Posterior vena cava (tissue), 2 donors: ENCODE data around the gene NDUFB4. TPM values are rescaled to one million over a fixed set of nuclear protein-coding genes. Genes with fewer than 3 reads are reported as not detected.
A peak's percentile ranks its signal among the peaks of the same experiment; 100 is the strongest.
"Not testable (repeated sequence)": the region's sequence is repeated elsewhere in the genome, so short reads cannot be mapped to it uniquely, and the experiment has no call there.

ENCODE experiments used
- DNase-seq: peaks from one replicate; pipeline ENCODE4 v3.0.0-alpha.2; 2020; ENCODE audit warnings: low spot score
- intact Hi-C, 2 donors: fragments of 100-400 bp; cut with DNase I; formaldehyde crosslinking; loops; one replicate each; pipeline versions ENCODE4 v1.14.1 to v1.14.2; 2022 to 2023
- total RNA-seq, 2 donors: library from RNA; stranded (reverse); fragmentation: NEBNext Ultra II Directional; extraction: Animal tissue kit (Norgen Biotek cat#: 25700); gene quantifications; one replicate each; pipeline ENCODE4 v1.2.1, GENCODE V29; 2021
- donor health status: DM: yes; HTN: yes; CAD: no.
- donor health status: DM: yes; HTN: yes; CAD: no.

NDUFB4 gene
- total RNA-seq, 2 donors from 2014 or later = 94.9 to 101 TPM

DNA sequence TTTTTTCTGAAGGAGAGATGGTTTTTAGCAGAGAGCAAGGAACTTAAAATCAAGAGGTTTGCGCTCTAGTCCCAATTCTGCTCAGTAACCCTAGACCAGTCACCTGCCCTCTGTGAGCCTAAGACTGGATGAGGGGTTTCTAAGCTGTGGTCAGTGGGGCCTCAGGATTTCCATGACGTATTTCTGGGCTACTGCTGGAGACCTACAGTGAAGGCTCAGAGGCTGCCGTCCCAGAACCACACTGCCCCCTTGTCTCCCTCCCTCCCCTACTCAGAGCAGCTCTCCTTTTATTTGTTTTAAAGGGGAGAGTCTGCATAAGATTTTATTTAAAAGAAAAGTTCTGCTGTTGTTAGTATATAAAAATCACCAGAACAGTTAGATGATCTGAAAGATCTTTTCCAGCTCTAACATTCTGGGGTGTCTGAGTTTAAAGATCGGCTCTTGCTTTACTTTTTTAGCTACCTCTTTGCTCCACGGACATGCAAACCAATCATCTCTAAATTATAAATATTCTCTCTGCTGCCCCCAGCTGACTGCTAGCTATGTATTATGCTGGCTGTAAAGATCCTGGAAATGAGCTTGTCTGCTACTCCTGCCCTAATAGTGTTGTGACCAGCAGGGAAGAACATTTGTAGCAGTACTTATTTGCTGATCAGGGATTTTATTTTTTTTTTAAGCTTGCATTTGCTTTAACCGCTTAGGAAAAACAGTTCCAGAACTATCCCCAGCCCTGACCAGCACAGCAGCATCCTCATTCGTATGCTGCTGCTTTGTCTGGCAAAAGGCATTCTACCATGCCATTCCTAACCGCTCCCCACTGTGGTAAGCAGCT lies 28.6 kb upstream of the NDUFB4 start:
- intact Hi-C loops = loop anchor here (10.0 kb wide), 1 partner anchor 227 kb away; no protein-coding TSS in a partner anchor
- no peak for DNase-seq

DNA sequence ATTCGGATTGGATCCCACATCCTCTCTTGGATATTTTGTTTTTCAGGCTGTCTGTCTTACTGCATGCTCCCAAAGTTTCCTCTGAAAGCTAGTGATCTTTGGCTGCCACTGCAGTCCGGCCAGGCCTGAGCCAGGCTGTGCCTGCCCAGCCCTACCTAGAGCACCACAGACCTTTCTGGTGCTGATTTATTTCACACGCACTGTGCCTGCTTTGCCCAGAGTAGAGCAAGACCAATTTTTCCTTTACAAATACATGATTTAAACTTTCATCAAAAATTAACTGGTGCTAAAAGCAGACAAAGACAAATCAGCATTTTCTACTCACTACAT lies 28.0 kb upstream of the NDUFB4 start:
- intact Hi-C loops = loop anchor here (10.0 kb wide), 1 partner anchor 227 kb away; no protein-coding TSS in a partner anchor
- DNase-seq = no peak

DNA sequence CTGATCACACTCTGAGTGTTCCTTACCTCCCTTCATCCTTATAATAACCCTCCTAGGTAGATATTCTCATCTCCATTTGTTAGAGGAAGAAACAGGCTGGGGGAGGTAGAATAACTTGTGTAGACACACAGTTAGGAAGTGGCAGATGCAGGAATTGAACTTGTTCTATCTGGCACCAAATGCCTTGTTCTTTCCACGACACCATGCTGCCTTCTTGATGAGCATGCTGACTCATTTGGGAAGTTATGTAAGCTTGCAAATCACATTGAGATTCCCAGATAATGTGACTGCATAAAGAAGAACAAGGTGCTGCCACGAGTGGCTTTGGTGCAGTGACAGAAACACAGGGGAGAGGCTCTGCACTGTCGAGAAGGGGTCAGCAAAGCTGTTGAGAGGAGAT lies 27.5 kb upstream of the NDUFB4 start:
- no peak for DNase-seq
- intact Hi-C loops = loop anchor here (10.0 kb wide), 1 partner anchor 226 kb away; no protein-coding TSS in a partner anchor

DNA sequence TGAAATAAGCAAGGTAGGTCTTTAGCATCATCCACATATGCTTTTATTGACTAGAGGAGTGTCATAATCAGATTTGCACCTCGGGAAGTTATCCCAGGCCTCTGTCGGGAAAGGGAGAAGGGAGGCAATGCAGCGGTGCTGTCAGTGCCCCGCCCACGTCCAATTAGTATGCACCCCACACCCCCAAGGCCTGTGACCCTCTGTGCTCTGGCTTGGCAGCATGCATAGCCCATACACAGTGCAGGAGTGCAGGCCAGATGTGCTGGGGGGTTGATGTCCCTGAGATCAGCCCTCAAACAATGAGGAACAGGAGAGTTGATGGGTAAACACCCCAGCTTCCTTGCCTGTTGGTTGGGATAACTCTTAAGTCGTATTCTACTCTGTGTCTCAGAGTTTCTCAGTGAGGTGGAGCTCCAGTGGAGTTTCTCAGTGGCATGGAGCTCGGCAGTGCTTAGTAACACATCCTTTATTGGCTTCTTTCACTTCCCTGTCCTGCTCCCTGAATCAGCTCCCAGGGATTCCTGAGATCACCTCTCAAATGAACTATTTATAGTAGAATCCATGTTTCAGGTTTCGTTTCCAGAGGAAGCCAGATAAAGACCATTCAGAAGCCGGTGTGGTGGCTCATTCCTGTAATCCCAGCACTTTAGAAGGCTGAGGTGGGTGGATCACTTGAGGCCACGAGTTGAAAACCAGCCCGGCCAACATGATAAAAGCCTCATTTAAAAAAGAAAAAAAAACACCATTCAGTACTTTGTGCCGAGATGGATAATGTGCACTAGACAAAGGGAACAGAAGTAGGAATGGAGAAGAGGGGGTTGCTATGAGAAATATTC lies 26.7 kb upstream of the NDUFB4 start:
- intact Hi-C loops = loop anchor here (10.0 kb wide), 1 partner anchor 225 kb away; no protein-coding TSS in a partner anchor
- no peak for DNase-seq

DNA sequence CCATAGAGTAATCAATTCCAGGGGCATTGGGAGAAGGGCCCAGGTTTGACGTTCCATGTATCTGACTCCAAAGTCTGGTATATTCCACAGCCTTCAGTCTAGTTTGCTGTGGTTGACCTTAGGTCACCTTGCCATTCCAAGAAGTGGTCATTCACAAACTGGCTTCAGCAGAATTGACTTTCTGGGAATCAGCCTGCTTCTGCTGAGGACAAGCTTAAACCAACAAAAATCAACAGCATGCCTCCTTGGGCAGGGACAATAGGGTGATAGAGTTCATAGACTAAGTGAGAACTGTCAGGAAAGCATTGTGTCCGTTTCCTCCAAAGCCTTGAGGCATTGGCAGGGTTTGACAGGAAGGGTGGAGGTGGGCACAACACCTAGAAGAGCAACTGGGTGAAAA lies 24.1 kb upstream of the NDUFB4 start:
- DNase-seq = no peak
- intact Hi-C loops = no loop called here

DNA sequence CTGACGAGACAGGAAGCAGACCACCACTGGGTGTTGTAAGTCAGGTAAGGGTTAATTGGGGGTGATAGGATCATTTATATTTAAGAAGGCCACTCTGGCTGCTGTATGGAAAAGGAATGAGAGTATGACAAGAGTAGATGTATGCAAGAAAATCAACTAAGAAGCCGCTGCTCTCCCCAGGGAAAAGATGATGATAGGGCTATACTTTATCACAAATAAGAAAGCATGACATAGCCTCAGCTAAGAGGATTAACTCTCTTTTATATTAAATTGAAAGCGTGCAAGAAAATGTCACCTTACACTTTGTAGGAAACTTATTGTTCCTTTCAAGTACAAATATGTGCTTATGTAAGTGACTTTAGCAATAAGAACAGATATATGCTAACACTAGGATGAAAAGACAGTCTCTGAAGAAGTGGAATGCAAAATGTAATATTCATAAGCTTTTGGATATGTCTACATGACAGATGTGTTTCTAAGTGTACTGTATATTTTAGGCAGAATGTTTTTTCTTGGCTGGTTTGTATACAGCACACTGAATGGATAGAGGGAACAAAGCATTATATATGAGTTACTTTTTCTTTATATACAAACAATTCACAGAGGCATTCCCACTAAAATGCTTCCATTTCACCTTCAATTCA lies 8.7 kb upstream of the NDUFB4 start:
- intact Hi-C loops = no loop called here
- no peak for DNase-seq

DNA sequence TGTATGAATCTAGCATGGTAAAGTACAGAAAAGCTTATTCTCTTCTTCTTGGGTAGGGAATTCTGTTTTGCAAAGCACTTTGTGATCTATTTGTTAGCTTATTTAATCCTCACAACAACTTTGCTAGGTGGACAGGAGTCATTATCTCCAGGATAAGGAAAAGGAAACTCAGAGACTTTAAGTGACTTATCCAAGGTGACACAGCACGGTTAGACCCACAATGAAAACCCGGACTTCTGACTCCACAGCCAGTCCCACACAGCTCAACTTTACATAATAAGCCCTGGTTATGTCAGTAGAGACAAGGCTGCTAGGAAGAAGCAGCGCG lies 384 bp upstream of the NDUFB4 start:
- intact Hi-C loops = no loop called here
- DNase-seq = no peak

DNA sequence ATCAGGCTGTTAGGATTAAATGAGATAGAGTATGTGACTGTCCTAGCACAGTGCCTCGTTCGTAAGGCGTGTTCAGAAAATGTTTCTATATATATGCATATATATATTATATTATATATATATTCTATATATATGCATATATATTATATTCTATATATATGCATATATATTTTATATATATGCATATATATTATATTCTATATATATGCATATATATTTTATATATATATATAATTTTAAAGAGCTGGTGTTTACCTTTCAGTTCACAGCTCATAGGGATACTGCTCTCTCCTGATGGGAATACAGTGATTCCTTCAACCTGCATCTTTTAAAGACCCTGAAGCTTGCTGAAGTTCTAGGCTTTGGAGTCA lies 702 bp downstream of the NDUFB4 start:
- intact Hi-C loops = no loop called here
- no peak for DNase-seq

DNA sequence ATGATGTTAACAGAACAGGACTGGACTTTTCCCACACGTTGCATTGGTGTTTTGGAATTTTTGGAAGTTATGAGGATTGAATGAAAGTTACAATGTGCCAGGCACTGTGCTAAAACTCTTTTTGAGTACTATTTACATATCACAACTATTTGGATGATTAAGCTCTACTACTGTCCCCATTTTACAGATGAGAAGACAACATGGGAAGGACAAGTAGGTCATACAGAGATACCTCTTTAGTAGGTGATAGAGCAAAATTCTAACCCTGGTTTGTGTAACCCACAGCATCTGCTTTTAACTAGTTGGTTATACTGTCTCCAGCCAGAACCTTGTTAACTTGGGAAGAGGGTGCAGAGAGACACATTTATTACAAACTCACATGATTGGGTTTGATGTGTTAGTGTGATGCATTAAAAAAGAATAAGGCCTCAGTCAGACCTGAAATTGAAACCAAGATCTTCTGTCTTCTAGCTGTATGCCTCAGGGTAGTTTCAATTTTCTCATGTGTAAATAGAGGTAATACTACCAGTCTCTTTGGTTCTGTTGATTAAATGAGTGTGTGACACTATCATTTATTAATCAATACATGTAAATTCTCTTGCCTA lies 1.4 kb downstream of the NDUFB4 start:
- intact Hi-C loops = no loop called here

DNA sequence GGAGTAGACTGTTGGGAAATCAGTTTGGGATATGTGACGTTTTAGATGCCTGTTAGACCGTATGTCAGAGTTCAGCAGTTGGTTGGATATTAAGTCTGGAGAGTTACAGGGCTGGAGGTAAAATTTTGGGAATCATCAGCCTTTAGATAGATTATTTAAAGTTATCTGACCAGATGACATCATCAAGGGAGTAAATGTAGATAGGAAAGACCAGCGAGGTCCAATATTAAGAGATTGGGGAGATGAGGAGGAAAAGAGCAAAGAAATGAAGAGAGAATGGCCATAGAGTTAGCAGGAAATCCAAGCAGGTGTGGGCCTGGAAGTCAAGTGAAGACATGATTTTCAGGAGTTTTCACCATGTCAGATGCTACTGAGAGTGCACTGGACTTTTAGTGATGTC lies 3.1 kb downstream of the NDUFB4 start:
- DNase-seq = no peak
- intact Hi-C loops = no loop called here

More for the DNA sequence above, 1.4 kb downstream of the NDUFB4 start:
- DNase-seq = no peak

DNA sequence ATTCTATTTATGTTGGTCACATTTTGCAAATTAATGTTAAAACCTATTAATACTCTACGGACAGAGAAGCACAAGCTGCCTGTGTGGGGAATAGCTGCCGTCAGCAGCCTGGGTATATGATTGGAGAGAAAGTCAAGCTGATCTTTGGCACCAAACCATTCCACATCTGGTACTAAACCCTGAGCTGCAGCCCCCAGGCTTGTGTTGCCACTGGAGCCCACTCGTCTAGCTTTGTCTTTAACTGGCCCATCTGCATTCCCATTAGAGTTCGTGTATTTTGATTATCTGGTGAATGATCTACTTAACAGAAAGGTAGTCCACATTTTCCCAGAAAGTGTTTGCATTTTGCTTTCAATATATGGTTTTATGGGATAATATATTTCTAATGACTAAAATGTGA lies 5.4 kb downstream of the NDUFB4 start:
- no peak for DNase-seq
- intact Hi-C loops = no loop called here

DNA sequence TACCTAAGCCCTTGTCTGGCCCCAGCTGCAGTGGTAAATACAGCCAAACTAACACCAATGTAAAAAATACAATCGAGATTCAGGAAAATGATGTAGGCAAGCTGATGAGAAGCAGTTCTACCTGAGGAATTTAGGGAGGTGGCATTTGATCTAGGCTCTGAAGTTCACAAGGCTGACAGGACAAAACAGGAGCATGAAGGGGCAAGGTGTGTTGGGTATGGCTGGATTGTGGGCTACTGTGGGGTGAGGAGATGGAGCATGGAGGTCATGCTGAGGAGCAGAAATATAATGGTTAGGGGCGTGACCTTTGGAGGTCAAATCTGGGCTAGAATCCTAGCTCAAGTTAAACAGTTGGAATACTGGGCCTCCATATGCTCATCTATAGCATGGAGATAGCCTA lies 6.5 kb downstream of the NDUFB4 start:
- intact Hi-C loops = no loop called here

DNA sequence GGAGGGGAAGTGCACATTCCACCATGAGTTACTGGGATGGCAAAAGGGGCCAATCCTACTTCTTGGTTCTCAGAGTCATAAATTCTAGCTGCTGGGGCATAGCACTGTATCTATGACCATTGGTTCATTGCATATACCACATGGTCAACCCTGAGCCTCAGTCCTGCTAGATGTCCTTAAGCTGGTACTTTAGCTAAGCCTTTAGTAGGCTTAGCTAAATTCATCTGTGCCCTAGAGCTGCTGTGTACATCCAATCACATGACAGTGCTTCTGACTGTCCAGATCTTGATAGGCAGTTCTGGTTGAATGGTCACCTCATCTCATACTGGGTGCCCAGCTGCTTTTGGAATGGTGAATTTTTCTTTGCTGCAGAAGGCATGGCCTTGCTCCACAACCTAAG lies 8.2 kb downstream of the NDUFB4 start:
- intact Hi-C loops = no loop called here
- DNase-seq = no peak

More for the DNA sequence above, 6.5 kb downstream of the NDUFB4 start:
- no peak for DNase-seq

DNA sequence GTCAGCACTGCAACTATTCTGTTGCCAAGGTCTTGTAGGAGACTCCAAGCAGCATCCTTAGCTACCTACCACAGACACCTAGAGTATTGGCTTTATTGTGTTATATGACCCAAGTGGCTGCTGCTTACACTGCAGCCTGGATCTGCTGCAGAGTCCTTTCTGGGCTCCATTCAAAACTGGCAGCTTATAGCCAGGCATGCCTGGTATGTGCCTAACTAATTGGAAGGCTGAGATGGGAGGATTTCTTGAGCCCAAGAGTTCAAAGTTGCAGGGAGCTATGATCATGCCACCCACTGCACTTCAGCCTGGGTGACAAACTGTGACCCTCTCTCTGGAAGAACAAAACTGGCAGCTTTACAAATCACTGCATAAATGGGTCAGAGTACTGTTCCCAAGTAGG lies 8.6 kb downstream of the NDUFB4 start:
- no peak for DNase-seq
- intact Hi-C loops = no loop called here

DNA sequence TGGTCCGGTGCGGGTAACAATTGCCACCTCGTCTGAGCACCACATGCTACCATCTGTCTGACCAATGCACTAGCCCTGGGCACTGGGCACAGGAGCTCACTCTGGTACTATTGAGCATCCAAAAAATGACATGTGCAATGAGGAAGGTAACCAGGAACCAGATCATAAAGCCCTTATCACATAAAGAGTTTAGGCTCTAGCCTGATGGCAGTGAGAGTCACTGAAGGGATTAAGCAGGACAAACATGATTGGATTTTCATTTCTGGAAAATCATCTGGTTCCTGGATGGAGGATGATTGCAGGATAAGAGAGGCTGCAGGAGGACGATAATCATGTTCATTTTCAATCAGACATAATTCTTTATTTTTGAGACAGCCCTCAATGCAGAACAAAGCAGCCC lies 12.4 kb downstream of the NDUFB4 start:
- intact Hi-C loops = no loop called here
- no peak for DNase-seq

DNA sequence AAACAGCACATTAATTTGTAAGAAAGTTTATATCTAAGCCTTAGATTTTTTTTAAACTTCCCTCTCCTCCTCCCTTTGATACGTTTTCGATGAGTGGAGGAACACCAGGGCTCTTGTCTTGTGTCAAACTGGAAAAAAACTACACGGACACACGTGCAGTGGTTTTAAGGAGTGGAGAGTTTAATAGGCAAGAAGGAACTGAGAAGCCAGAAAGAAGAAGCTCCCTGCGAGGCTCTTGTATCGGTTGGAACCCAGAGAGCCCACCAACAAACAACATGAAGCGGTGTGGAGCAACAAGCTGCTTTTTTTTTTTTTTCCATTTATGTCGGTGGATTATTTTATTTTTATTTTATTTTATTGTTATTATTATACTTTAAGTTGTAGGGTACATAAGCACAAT lies 18.6 kb downstream of the NDUFB4 start:
- intact Hi-C loops = no loop called here
- DNase-seq = no peak

DNA sequence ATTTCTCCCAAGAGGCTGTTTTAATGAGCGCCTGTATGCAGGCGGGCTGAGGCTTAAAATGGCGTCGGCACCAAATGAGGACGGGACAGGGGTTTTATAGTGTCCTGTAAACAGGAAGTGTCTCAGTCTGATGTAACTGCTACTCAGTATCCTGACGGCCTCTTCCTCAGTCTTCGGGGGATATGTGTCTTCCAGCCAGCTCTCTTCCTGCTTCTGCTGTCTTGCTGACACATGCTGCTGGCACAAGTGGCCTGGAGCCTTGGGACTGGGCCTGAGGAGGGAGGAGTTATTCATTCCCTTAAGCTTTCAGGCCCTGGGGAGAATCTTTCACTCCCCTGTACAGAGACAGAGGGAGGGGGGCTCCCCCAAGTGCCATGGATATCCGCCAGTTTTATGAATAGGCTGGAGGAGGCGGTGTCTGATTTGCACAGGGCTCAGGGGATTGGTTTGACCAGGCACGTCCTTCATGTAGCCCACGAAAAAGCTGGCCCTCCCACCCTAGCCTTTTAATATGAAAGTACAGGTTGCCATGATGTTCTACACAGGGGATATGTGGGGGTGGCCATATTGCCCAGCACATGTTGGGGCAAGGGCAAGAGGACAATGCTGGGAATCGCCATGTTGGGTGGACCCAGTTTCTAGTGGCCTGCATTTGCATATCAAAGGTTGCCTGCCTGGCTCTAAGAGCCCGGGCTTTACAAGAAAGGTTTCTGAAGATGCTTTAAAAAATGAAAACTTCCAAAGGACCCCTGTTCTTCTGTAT lies 19.9 kb downstream of the NDUFB4 start:
- intact Hi-C loops = no loop called here
- peak; percentile 87 for DNase-seq

DNA sequence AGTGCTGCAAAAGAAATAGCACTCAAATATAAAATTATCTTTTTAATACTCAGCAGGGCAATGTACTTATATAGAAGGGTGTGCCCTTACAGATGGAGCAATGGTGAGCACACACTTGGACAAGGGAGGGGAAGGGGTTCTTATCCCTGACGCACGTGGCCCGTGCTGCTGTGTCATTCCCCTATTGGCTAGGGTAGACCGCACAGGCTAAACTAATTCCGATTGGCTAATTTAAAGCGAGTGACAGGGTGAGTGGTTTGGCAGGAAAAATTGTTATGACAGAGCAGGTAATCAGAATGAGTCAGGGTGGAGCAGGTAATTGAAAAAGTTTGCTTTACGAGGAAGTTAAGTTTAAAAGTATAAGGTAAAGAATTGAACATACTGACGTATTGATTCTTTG lies 20.6 kb downstream of the NDUFB4 start:
- DNase-seq, intact Hi-C loops: not testable (repeated sequence)

DNA sequence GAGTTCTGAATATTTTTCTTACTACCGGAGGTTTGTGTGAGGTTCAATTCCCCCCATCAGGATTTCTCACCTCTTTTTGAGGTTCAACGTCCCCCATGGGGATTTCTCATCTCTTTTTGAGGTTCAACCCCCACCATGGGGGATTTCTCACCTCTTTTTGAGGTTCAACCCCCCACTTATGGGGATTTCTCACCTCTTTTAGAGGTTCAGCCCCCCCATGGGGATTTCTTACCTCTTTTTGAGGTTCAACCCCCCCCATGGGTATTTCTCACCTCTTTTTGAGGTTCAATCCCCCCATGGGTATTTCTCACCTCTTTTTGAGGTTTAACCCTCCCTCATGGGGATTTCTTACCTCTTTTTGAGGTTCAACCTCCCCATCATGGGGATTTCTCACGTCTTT lies 26.3 kb downstream of the NDUFB4 start:
- DNase-seq = no peak
- intact Hi-C loops = no loop called here
